HL-60 (cell line): Measurements from ENCODE around the gene SPATA1.

Source experiments
- DNase-seq, 2 experiments: peaks; one replicate each; pipeline ENCODE4 v3.0.0-alpha.2; 2010 to 2020; ENCODE audit warnings: low read depth in 1 of 2, low spot score in 1 of 2
- H3K27ac ChIP-seq: fragments of 250-450 bp; sonication (Bioruptor Pico); replicated peaks from 2 replicates; pipeline ENCODE4 v1.5.1; 2020; ENCODE audit warnings: mild to moderate bottlenecking, moderate library complexity
- H3K27me3 ChIP-seq: fragments of 250-450 bp; sonication (Bioruptor Pico); 2 replicates; pipeline ENCODE4 v1.5.1; 2021; ENCODE audit warnings: mild to moderate bottlenecking, moderate library complexity; ENCODE audit not compliant: insufficient read depth, poor library complexity, severe bottlenecking
- H3K4me3 ChIP-seq: replicated peaks from 2 replicates; pipeline ENCODE4 v1.5.1; 2011; ENCODE audit warnings: mild to moderate bottlenecking, control low read depth, low read length; ENCODE audit not compliant: insufficient read depth
- CTCF ChIP-seq: IDR thresholded peaks from one replicate; pipeline ENCODE4 v1.5.1; 2011; ENCODE audit warnings: low read length, control low read depth, inconsistent platforms; ENCODE audit not compliant: insufficient read depth
- GABPA ChIP-seq: IDR thresholded peaks from 2 replicates; pipeline ENCODE4 v1.6.1; 2012; ENCODE audit warnings: low read depth
- POLR2AphosphoS5 ChIP-seq: IDR thresholded peaks from 2 replicates; pipeline ENCODE4 v1.6.1; 2012; ENCODE audit warnings: low read depth
- REST ChIP-seq: IDR thresholded peaks from 2 replicates; pipeline ENCODE4 v1.6.1; 2012; ENCODE audit warnings: low read depth; ENCODE audit not compliant: insufficient replicate concordance
- SPI1 ChIP-seq: IDR thresholded peaks from 2 replicates; pipeline ENCODE4 v1.6.1; 2012; ENCODE audit warnings: low read depth, mild to moderate bottlenecking, borderline replicate concordance

SPATA1 gene

GRCh38 chr1:84600796-84601195, 94.6 kb downstream of the SPATA1 start:
- Histone ChIP-seq H3K4me3 (no peak overlapping the region), H3K27me3 (no peaks in the 10 kb centered on the region), H3K27ac (no peak overlapping the region)
- no peak for DNase-seq
- no peak for TF ChIP-seq CTCF
- TF ChIP-seq SPI1, result no peak
- no peak for TF ChIP-seq REST
- no peak for TF ChIP-seq GABPA
- no peak for TF ChIP-seq POLR2AphosphoS5

GRCh38 chr1:84603223-84603622, 97.0 kb downstream of the SPATA1 start:
- TF ChIP-seq POLR2AphosphoS5 (no peak), REST (no peak)
- Histone ChIP-seq H3K4me3 (no peak overlapping the region), H3K27ac (no peak overlapping the region), H3K27me3 (no peaks in the 10 kb centered on the region)
- DNase-seq, result no peak

GRCh38 chr1:84603941-84604830, 98.0 kb downstream of the SPATA1 start:
- no peaks in the 10 kb centered on the region for H3K27me3 ChIP-seq
- H3K4me3 ChIP-seq, result no peak overlapping the region
- TF ChIP-seq CTCF, result no peak
- no peak for TF ChIP-seq POLR2AphosphoS5
- no peak for TF ChIP-seq GABPA
- TF ChIP-seq SPI1, result no peak
- no peak for TF ChIP-seq REST
- no peak for DNase-seq
- H3K27ac ChIP-seq, result no peak overlapping the region
